GM23338 (cell line): ENCODE measurements around the gene OR8B8.

Experiments used
- CREB1 ChIP-seq: fragments of 250-450 bp; sonication (Bioruptor Pico); IDR thresholded peaks from 2 replicates; pipeline ENCODE4 v1.5.0; 2020; ENCODE audit warnings: low read depth, mild to moderate bottlenecking, moderate library complexity
- CTCF ChIP-seq, 2 experiments: fragments of 200-600 bp in 1 of 2; sonication (generic) in 1 of 2; conservative IDR thresholded peaks; 2 replicates each; pipeline versions ENCODE4 v1.5.1 to v1.6.1; 2016 to 2017; ENCODE audit warnings: antibody characterized with exemption in 2 of 2, low read depth in 2 of 2, mild to moderate bottlenecking in 2 of 2, moderate library complexity in 1 of 2
- ETS1 ChIP-seq: IDR thresholded peaks from 2 replicates; pipeline ENCODE4 v1.6.1; 2016; ENCODE audit warnings: antibody characterized with exemption
- EZH2 ChIP-seq: fragments of 200-600 bp; sonication (generic); IDR thresholded peaks from one replicate; pipeline ENCODE4 v1.8.0; 2017; ENCODE audit warnings: antibody characterized with exemption, mild to moderate bottlenecking, low read depth; ENCODE audit not compliant: unreplicated experiment
- EZH2phosphoT487 ChIP-seq: fragments of 200-600 bp; sonication (generic); IDR thresholded peaks from one replicate; pipeline ENCODE4 v1.8.1; 2018; ENCODE audit warnings: antibody characterized with exemption; ENCODE audit not compliant: unreplicated experiment
- JUNB ChIP-seq: IDR thresholded peaks from one replicate; pipeline ENCODE4 v1.6.1; 2016; ENCODE audit warnings: antibody characterized with exemption; ENCODE audit not compliant: unreplicated experiment
- NANOG ChIP-seq: IDR thresholded peaks from 2 replicates; pipeline ENCODE4 v1.6.1; 2016; ENCODE audit warnings: antibody characterized with exemption, borderline replicate concordance
- POLR2AphosphoS5 ChIP-seq: IDR thresholded peaks from 2 replicates; pipeline ENCODE4 v1.6.1; 2016; ENCODE audit warnings: antibody characterized with exemption, low read depth
- REST ChIP-seq: IDR thresholded peaks from one replicate; pipeline ENCODE4 v1.6.1; 2018; ENCODE audit warnings: antibody characterized with exemption; ENCODE audit not compliant: unreplicated experiment
- STAT1 ChIP-seq: IDR thresholded peaks from one replicate; pipeline ENCODE4 v1.6.1; 2016; ENCODE audit warnings: antibody characterized with exemption; ENCODE audit not compliant: unreplicated experiment
- ZNF114 ChIP-seq: fragments of 250-450 bp; sonication (Bioruptor Pico); IDR thresholded peaks from 2 replicates; pipeline ENCODE4 v1.5.0; 2020; ENCODE audit warnings: mild to moderate bottlenecking, moderate library complexity
- ZNF331 ChIP-seq: fragments of 250-450 bp; sonication (Bioruptor Pico); IDR thresholded peaks from 2 replicates; pipeline ENCODE4 v1.5.0; 2020; ENCODE audit warnings: low read depth, mild to moderate bottlenecking, moderate library complexity
- ZNF462 ChIP-seq: fragments of 250-450 bp; sonication (Bioruptor Pico); IDR thresholded peaks from 2 replicates; pipeline ENCODE4 v1.5.0; 2020; ENCODE audit warnings: mild to moderate bottlenecking, moderate library complexity

GRCh38 chr11:124394408-124394807 is 51.1 kb downstream of the OR8B8 start:
- TF ChIP-seq CREB1 (no peak), CTCF (conservative IDR thresholded peaks at IDR 0.05; ENCODE audit: low read depth in 2 of 2) (no peak), EZH2phosphoT487 (no peak), EZH2 (no peak), NANOG (no peak), POLR2AphosphoS5 (no peak), REST (no peak), JUNB (no peak), ETS1 (no peak), ZNF114 (no peak), ZNF331 (no peak), STAT1 (no peak), ZNF462 (CRISPR knock-in tag) (no peak)
